HG03565 (cell line): ENCODE results near the gene HTD2.

ENCODE experiments used
- ATAC-seq: cut with Tn5 transposase; IDR thresholded peaks from one replicate; pipeline ENCODE4 v1.9.1; 2021; ENCODE audit warnings: mild to moderate bottlenecking, moderate library complexity; ENCODE audit not compliant: unreplicated experiment

The HTD2 gene

GRCh38 chr3:58355179-58355578 lies 48.9 kb downstream of the HTD2 start:
- peak; percentile 53 for ATAC-seq

- ATAC-seq = no peak
Observed at GRCh38 chr3:58356054-58356453, 49.7 kb downstream of the HTD2 start.

DNA sequence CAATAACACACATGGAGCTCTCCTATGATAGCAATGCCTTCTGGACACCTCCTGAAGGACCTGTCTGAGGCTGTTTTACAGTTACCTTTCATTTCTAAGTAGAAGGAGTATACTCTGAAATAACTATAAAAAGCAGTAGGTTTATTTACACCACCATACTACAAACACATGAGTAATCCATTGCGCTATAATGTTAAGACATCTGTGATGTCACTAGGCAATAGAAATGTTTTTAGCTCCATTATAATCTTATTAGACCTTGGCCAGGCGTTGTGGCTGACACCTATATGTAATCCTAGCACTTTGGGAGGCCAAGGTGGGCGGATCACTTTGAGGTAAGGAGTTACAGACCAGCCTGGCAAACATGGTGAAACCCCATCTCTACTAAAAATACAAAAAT lies 51.1 kb downstream of the HTD2 start:
- no peak for ATAC-seq

DNA sequence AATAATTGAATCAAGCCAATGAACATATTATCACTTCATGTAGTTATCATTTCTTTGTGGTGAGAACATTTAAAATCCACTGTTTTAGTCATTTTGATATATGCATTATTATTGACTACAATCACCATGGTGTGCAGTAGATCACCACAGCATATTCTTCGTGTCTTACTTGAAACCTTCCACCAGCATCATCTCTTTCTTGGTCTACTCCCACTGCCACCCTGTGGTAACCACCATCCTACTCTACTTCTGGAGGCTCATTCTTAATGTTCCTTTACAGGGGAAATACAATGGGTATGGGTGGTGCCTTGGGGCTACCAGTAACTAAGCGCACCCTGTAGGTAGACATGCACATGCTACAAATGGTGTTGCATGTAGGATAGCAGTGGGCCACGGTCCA lies 51.8 kb downstream of the HTD2 start:
- no peak for ATAC-seq

DNA sequence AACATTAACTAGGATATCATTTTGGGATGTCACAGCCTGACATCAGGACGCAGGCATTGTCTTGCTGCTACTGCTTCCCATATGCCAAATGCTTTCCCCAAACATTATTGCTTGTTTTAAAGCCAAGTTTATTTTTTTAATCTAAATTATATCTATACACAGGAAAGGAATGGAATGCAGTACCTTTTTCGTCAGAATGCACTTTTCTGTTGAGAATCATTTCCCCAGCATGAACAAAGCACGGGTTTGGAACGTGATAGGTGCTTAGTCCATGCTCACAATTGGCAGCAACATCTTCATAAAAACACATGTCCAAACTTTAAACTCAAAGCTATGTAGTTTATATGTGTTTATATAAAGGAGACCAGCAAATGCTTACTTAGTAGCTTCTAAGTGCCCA lies 52.5 kb downstream of the HTD2 start:
- no peak for ATAC-seq

DNA sequence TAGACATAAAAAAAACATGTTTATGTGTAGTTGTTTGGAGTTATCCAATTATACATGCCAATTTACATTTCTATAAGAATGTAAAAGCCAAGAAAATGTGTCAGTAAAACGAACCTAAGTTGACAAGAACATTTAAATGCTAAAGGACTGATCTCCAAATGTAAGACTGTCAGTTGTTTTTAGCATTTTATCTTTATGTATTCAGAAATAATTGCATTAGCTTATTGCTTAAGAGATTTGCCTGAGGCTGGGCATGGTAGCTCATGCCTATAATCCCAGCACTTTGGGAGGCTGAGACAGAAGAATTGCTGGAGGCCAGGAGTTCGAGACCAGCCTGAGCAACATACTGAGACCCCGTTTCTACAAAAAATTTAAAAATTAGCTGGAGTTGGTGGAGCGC lies 53.3 kb downstream of the HTD2 start:
- no peak for ATAC-seq

DNA sequence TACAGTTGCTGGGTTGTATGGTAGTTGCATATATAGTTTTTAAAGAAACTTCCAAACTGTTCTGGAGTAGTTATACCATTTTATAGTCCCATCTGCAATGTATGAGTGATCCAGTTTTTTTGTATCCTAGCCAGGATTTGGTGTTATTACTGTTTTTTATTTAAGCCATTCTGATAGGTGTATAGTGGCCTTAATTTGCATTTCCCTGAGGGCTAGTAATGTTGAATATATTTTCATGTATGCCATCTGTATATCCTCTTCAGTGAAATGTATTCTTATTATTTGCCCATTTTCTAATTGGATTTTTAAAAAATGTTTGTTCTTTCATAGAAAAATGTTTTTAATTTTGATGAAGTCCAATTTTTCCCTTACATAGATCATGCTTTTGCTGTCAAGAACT lies 55.5 kb downstream of the HTD2 start:
- ATAC-seq = no peak

- no peak for ATAC-seq
Observed at GRCh38 chr3:58366699-58367098, 60.4 kb downstream of the HTD2 start.

- no peak for ATAC-seq
Observed at GRCh38 chr3:58369038-58369437, 62.7 kb downstream of the HTD2 start.
